ENCODE results near the gene POLR2J3.
"Not testable (repeated sequence)": the region's sequence is repeated elsewhere in the genome, so short reads cannot be mapped to it uniquely, and the experiment has no call there.

Gene POLR2J3

DNA sequence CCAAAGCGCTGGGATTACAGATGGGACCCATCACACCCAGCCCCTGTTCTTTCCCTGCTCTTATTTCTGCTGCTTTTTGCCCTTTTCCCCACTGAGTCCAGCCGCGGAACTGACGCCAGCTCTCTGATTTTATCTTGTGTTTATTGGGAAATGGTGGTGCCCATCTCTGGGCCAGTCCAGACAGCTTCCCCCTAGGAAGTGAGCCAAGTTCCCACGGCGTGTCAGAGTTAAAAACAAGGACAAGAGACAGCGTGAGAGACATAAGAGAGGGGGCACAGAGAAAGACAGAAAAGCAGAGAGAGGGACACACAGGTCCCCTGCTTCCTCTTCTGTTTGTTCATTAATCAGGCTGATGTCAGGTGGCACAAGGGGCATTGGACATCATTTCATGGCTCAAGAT lies 40.8 kb downstream of the POLR2J3 start:
- H3K27ac ChIP-seq (ENCODE audit: low read depth, low read length); H3K36me3 ChIP-seq (ENCODE audit: control insufficient read depth, insufficient read depth, low read length); H3K27me3 ChIP-seq (ENCODE audit: control insufficient read depth, insufficient read depth, low read length); H3K4me1 ChIP-seq (ENCODE audit: control insufficient read depth, insufficient read depth, low read length); H3K9ac ChIP-seq (ENCODE audit: low read length); H3K4me3 ChIP-seq (ENCODE audit: low read length): not testable (repeated sequence)

DNA sequence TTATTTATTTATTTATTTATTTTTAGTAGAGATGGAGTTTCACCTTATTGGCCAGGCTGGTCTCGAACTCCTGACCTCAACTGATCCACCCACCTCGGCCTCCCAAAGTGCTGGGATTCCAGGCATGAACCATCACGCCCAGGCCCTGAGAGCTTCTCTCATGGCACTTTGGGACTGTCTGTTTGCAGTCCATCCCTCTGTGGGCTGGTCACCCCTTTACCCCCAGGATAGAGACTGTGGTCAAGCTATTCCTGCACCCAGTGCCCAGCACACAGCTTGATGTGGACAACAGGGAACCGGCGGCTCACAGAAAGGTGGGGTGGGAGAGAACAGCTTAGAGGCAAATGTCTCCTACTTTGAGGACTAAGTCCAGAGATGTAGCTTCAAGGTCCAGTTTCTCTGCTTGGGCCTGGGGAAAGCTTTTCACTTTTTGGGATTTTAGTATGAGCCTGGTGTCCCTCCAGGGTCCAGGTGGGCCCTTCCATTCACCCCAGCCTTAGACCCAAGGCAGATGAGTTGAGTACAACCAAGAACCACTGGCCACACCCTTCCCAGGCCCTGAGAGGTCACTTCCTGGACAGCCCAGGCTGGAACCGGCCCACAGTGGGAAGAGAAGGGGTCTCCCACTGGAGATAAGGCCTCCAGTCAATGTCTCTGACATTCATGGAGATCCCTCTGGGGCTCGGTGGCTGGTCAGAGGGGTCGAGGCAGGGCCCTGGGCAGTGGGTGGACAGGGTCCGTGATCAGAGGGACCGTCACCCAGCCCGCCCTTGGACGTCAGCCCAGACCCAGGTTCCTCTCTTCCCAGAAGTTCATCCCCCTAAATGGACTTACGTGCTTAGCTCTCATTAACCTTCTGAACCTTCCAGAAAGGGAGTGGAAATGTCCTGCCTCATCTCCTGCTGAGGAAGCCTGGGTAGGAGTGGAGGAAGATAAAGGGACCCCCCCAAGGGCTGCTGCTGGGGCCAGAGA lies 44.3 kb downstream of the POLR2J3 start:
- H3K9ac ChIP-seq (ENCODE audit: low read length); H3K4me3 ChIP-seq (ENCODE audit: low read length); H3K27ac ChIP-seq (ENCODE audit: low read depth, low read length); H3K36me3 ChIP-seq (ENCODE audit: control insufficient read depth, insufficient read depth, low read length); H3K27me3 ChIP-seq (ENCODE audit: control insufficient read depth, insufficient read depth, low read length); H3K4me1 ChIP-seq (ENCODE audit: control insufficient read depth, insufficient read depth, low read length): not testable (repeated sequence)

GRCh38 chr7:102527182-102527581 lies 45.2 kb downstream of the POLR2J3 start:
- not testable (repeated sequence) for H3K27me3 ChIP-seq (ENCODE audit: control insufficient read depth, insufficient read depth, low read length); H3K36me3 ChIP-seq (ENCODE audit: control insufficient read depth, insufficient read depth, low read length); H3K9ac ChIP-seq (ENCODE audit: low read length); H3K4me1 ChIP-seq (ENCODE audit: control insufficient read depth, insufficient read depth, low read length); H3K4me3 ChIP-seq (ENCODE audit: low read length); H3K27ac ChIP-seq (ENCODE audit: low read depth, low read length)

DNA sequence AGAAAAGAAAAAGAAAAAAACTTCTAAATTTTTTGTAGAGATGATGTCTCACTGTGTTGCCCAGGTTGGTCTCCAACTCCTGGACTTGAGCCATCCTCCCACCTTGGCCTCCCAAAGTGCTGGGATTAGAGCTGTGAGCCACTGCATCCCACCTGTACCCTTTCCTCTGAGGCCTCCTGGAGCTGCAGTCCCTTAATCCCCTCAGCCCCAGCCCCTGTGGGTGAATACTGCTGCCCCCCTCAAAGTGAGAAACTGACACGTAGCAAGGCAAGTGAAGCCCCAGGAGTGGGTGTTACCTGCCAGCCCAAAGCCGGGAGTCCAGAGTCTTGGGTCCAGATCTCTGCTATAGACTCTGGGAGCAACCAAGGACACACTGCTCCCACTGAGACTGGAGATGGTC lies 47.6 kb downstream of the POLR2J3 start:
- H3K27ac ChIP-seq (ENCODE audit: low read depth, low read length); H3K4me1 ChIP-seq (ENCODE audit: control insufficient read depth, insufficient read depth, low read length); H3K27me3 ChIP-seq (ENCODE audit: control insufficient read depth, insufficient read depth, low read length); H3K36me3 ChIP-seq (ENCODE audit: control insufficient read depth, insufficient read depth, low read length); H3K4me3 ChIP-seq (ENCODE audit: low read length); H3K9ac ChIP-seq (ENCODE audit: low read length): not testable (repeated sequence)

- not testable (repeated sequence) for H3K27ac ChIP-seq (ENCODE audit: low read depth, low read length); H3K4me3 ChIP-seq (ENCODE audit: low read length); H3K36me3 ChIP-seq (ENCODE audit: control insufficient read depth, insufficient read depth, low read length); H3K9ac ChIP-seq (ENCODE audit: low read length); H3K27me3 ChIP-seq (ENCODE audit: control insufficient read depth, insufficient read depth, low read length); H3K4me1 ChIP-seq (ENCODE audit: control insufficient read depth, insufficient read depth, low read length)
These were observed 51.6 kb downstream of the POLR2J3 start for GRCh38 chr7:102520797-102521196.

- H3K9ac ChIP-seq (ENCODE audit: low read length); H3K27ac ChIP-seq (ENCODE audit: low read depth, low read length); H3K36me3 ChIP-seq (ENCODE audit: control insufficient read depth, insufficient read depth, low read length); H3K4me1 ChIP-seq (ENCODE audit: control insufficient read depth, insufficient read depth, low read length); H3K27me3 ChIP-seq (ENCODE audit: control insufficient read depth, insufficient read depth, low read length); H3K4me3 ChIP-seq (ENCODE audit: low read length): not testable (repeated sequence)
These were observed 54.7 kb downstream of the POLR2J3 start, which contains the start of gene RASA4B for GRCh38 chr7:102517550-102518147. TSS of gene RASA4B (minus strand) at chr7:102517777. CDS start at chr7:102517710, 67 bp downstream.

Measured in rectal smooth muscle tissue (tissue), 1 donor.